GM12878 (cell line): ENCODE results near the gene AMN. TPM values are rescaled to one million over a fixed set of nuclear protein-coding genes. Genes with fewer than 3 reads are reported as not detected.
A peak's percentile ranks its signal among the peaks of the same experiment; 100 is the strongest.

Experiments used
- ATAC-seq: fragments of 200-7000 bp; cut with Tn5 transposase; 3 replicates; pipeline ENCODE4 v1.9.1; 2020; ENCODE audit warnings: mild to moderate bottlenecking, moderate library complexity
- BruUV-seq: library from RNA; stranded (reverse); fragments of 400-500 nt; replicated peaks from 2 replicates; lab custom pipeline; 2021; lab: Mats Ljungman, UMichigan
- CTCF ChIA-PET: fragments of 300-600 bp; sonication (Branson Sonifier 250); formaldehyde crosslinking; extraction: SDS; loops from one replicate; lab custom pipeline; 2021; ENCODE audit warnings: inconsistent platforms; lab: Yijun Ruan, JAX
- POLR2A ChIA-PET: fragments of 350-600 bp; formaldehyde crosslinking; extraction: SDS; loops from one replicate; lab custom pipeline; 2021; ENCODE audit warnings: inconsistent platforms; lab: Charles Lee
- RAD21 ChIA-PET: fragments of 300-600 bp; sonication (Branson Sonifier 250); formaldehyde crosslinking; loops from one replicate; lab custom pipeline; 2023; ENCODE audit warnings: antibody characterized with exemption; ENCODE audit not compliant: unreplicated experiment; lab: Charles Lee
- SMC1A ChIA-PET: fragments of 300-600 bp; sonication (Branson Sonifier 250); formaldehyde crosslinking; loops from one replicate; lab custom pipeline; 2023; ENCODE audit not compliant: unreplicated experiment, uncharacterized antibody; lab: Charles Lee
- DNase-seq: peaks from one replicate; pipeline ENCODE4 v3.0.0-alpha.2; 2011; ENCODE audit warnings: low read depth, low spot score
- FAIRE-seq: peaks from 3 replicates; lab custom pipeline; 2011; peaks lifted over from hg19 to GRCh38; lab: Jason Lieb, UNC
- H2AFZ ChIP-seq: 2 replicates; pipeline ENCODE4 v1.6.0; 2011; ENCODE audit warnings: low read depth, low read length, control low read depth; ENCODE audit not compliant: control insufficient read depth
- H3K27ac ChIP-seq: 2 replicates; pipeline ENCODE4 v1.5.1; 2011; ENCODE audit warnings: control low read depth; ENCODE audit not compliant: control insufficient read depth, insufficient read depth
- H3K27me3 ChIP-seq, 2 experiments: replicated peaks in 1 of 2; 2 replicates each; pipeline versions ENCODE4 v1.6.0 to v1.6.1; 2011; ENCODE audit warnings: low read length in 1 of 2; ENCODE audit not compliant: control insufficient read depth in 2 of 2, insufficient read depth in 2 of 2
- H3K36me3 ChIP-seq, 2 experiments: 2 replicates each; pipeline ENCODE4 v1.5.1; 2011; ENCODE audit warnings: low read length in 1 of 2; ENCODE audit not compliant: control insufficient read depth in 2 of 2, insufficient read depth in 2 of 2
- H3K4me1 ChIP-seq: 2 replicates; pipeline ENCODE4 v1.6.1; 2011; ENCODE audit warnings: mild to moderate bottlenecking, low read length, moderate library complexity, mixed read lengths; ENCODE audit not compliant: control insufficient read depth, insufficient read depth
- H3K4me2 ChIP-seq: 2 replicates; pipeline ENCODE4 v1.6.0; 2011; ENCODE audit warnings: control low read depth; ENCODE audit not compliant: control insufficient read depth, insufficient read depth
- H3K4me3 ChIP-seq: fragments of 200-600 bp; sonication (generic); 2 replicates; pipeline ENCODE4 v1.5.1; 2016
- H3K79me2 ChIP-seq: 2 replicates; pipeline ENCODE4 v1.6.0; 2011; ENCODE audit warnings: low read length; ENCODE audit not compliant: control insufficient read depth, insufficient read depth
- H3K9ac ChIP-seq: 2 replicates; pipeline ENCODE4 v1.8.0; 2011; ENCODE audit warnings: low read length, control low read depth, mixed read lengths; ENCODE audit not compliant: control insufficient read depth, insufficient read depth
- H3K9me3 ChIP-seq: replicated peaks from 3 replicates; pipeline ENCODE4 v1.5.1; 2011; ENCODE audit warnings: mild to moderate bottlenecking, low read length; ENCODE audit not compliant: control insufficient read depth, insufficient read depth
- H4K20me1 ChIP-seq: 2 replicates; pipeline ENCODE4 v1.6.0; 2011; ENCODE audit not compliant: control insufficient read depth, insufficient read depth
- E4F1 ChIP-seq: fragments of 450-650 bp; IDR thresholded peaks from 2 replicates; pipeline ENCODE4 v1.6.1; 2018; ENCODE audit warnings: borderline replicate concordance, mild to moderate bottlenecking; ENCODE audit not compliant: partially characterized antibody
- GABPA ChIP-seq: IDR thresholded peaks from 2 replicates; pipeline ENCODE4 v1.6.1; 2014; ENCODE audit warnings: antibody characterized with exemption, low read depth, mild to moderate bottlenecking, inconsistent platforms
- HDGF ChIP-seq: fragments of 450-650 bp; IDR thresholded peaks from 2 replicates; pipeline ENCODE4 v1.6.1; 2016; ENCODE audit warnings: antibody characterized with exemption
- IKZF1 ChIP-seq: fragments of 450-650 bp; conservative IDR thresholded peaks from 2 replicates; pipeline ENCODE4 v1.6.1; 2017; ENCODE audit warnings: antibody characterized with exemption, mild to moderate bottlenecking
- NR2F1 ChIP-seq: fragments of 450-650 bp; conservative IDR thresholded peaks from 2 replicates; pipeline ENCODE4 v1.6.1; 2017; ENCODE audit warnings: mild to moderate bottlenecking
- STAT3 ChIP-seq: IDR thresholded peaks from 2 replicates; pipeline ENCODE4 v1.6.1; 2011; ENCODE audit warnings: low read depth, low read length, improper control_type of control experiment
- SUPT20H ChIP-seq: IDR thresholded peaks from 2 replicates; pipeline ENCODE4 v1.6.1; 2011; ENCODE audit warnings: low read depth, mild to moderate bottlenecking, low read length, moderate library complexity, borderline replicate concordance; ENCODE audit not compliant: control insufficient read depth
- SUZ12 ChIP-seq: fragments of 200-600 bp; sonication (generic); IDR thresholded peaks from one replicate; pipeline ENCODE4 v1.6.1; 2018; ENCODE audit warnings: antibody characterized with exemption, mild to moderate bottlenecking; ENCODE audit not compliant: unreplicated experiment
- USF1 ChIP-seq: IDR thresholded peaks from 2 replicates; pipeline ENCODE4 v1.6.1; 2011; ENCODE audit warnings: borderline replicate concordance, low read depth, mild to moderate bottlenecking, moderate library complexity, mixed read lengths, low read length; ENCODE audit not compliant: insufficient read depth; ENCODE audit errors: extremely low read length
- ZNF384 ChIP-seq: IDR thresholded peaks from 2 replicates; pipeline ENCODE4 v1.6.1; 2012; ENCODE audit warnings: low read depth, mild to moderate bottlenecking, low read length, improper control_type of control experiment, borderline replicate concordance
- WGBS: methylation state at CpG from one replicate; pipeline ENCODE4 v1.1.6; 2016; ENCODE audit warnings: low lambda C conversion rate; ENCODE audit not compliant: insufficient replicate concordance, insufficient coverage; ENCODE audit errors: missing lambda C conversion rate; 5-methylcytosine and 5-hydroxymethylcytosine counted together
- in situ Hi-C: fragments of 300-500 bp; cut with MboI; formaldehyde crosslinking; loops from 9 replicates; pipeline ENCODE4 v1.14.3; 2018; ENCODE audit warnings: mixed read lengths
- intact Hi-C: fragments of 100-400 bp; cut with micrococcal nuclease; formaldehyde crosslinking; loops from one replicate; pipeline ENCODE4 v1.14.2; 2022; ENCODE audit not compliant: unreplicated experiment
- polyA plus RNA-seq, 11 experiments: library from polyadenylated mRNA; depleted of rRNA in 4 of 11; unstranded in 6 of 11; stranded (reverse) in 5 of 11; fragments of >200 nt; fragmentation: Nextera tagmentation in 4 of 11; fragmentation: Illumina TruSeq in 1 of 11; extraction: Ambion mirVana in 4 of 11; extraction: Trizol in 1 of 11; gene quantifications; 1 replicate in 1 of 11; 2 replicates in 10 of 11; pipeline versions ENCODE4 v1.2.1 to v1.2.3, GENCODE V29; 2011 to 2016; ENCODE audit warnings: inconsistent platforms in 2 of 11, missing spikeins in 2 of 11, low read depth in 1 of 11
- total RNA-seq, 4 experiments: library from RNA; depleted of rRNA in 3 of 4; stranded (reverse); fragments of >200 nt in 3 of 4; fragmentation: Illumina TruSeq in 1 of 4; extraction: Trizol in 1 of 4; gene quantifications; 2 replicates each; pipeline versions ENCODE4 v1.2.1 to v1.2.3, GENCODE V29; 2013 to 2021
- TF ChIP-seq, protein P1 (sequence below): IDR thresholded peaks from 2 replicates; pipeline ENCODE4 v1.6.1; 2012; ENCODE audit warnings: low read depth, low read length, improper control_type of control experiment

Gene AMN
- total and polyA plus RNA-seq, 10 of the 15 experiments (the other 5 are each of a cell fraction or from before 2014, with no cell fraction given), result 0.03 to 0.33 (median 0.11) TPM; not detected in 6

DNA sequence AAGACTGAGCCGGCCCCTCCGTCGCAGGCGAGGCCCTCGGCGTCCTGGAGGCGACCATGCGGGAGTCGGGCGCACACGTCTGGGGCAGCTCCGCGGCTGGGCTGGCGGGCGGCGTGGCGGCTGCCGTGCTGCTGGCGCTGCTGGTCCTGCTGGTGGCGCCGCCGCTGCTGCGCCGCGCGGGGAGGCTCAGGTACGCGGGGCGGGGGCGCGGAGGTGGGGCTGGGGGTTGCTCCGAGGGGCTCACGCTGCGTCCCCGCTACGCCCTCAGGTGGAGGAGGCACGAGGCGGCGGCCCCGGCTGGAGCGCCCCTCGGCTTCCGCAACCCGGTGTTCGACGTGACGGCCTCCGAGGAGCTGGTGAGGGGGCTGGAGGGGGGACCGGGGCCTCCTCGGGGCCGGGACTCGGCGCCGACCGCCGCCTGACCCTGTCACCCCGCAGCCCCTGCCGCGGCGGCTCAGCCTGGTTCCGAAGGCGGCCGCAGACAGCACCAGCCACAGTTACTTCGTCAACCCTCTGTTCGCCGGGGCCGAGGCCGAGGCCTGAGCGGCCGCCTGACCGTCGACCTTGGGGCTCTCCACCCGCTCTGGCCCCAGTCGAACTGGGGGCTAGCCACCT lies 7.8 kb downstream of the AMN start:
- peaks cover 7 to 10% of the 10 kb centered on the region in 2 experiments for H3K27me3 ChIP-seq
- H3K4me1 ChIP-seq, result peaks cover 24% of the 10 kb centered on the region
- no peak overlapping the region for H3K9ac ChIP-seq
- H3K9me3 ChIP-seq, result no peaks in the 10 kb centered on the region
- H4K20me1 ChIP-seq, result no peaks in the 10 kb centered on the region
- POLR2A ChIA-PET, result no interaction called here
- no peak for FAIRE-seq
- BruUV-seq, result no TSS peak
- RAD21 ChIA-PET, result interaction anchor here (1.4 kb wide), 1 partner anchor 237 kb away, joined by 3 read pairs; no protein-coding TSS in a partner anchor
- no peak overlapping the region; the same call in 1 of the 2 replicates for H3K4me2 ChIP-seq
- no peak overlapping the region for H3K27ac ChIP-seq
- peak; percentile 42 for TF ChIP-seq SUZ12
- TF ChIP-seq STAT3, result no peak
- TF ChIP-seq, all 136 proteins: peak for 1
- no peak for DNase-seq
- H3K4me3 ChIP-seq, result no peak overlapping the region
- 52% methylated on average over 51 of the region's 74 CpGs for WGBS
- in situ Hi-C loops (no loop called here), intact Hi-C loops (no loop called here)
- peaks cover 0 to 1% of the 10 kb centered on the region in 2 experiments; a peak in 1 of 4 replicates for H3K36me3 ChIP-seq
- CTCF ChIA-PET, result no interaction called here
- ATAC-seq, result peak; percentile 17
- H3K79me2 ChIP-seq, result no peaks in the 10 kb centered on the region
- SMC1A ChIA-PET, result no interaction called here
- H2AFZ ChIP-seq, result no peak overlapping the region

DNA sequence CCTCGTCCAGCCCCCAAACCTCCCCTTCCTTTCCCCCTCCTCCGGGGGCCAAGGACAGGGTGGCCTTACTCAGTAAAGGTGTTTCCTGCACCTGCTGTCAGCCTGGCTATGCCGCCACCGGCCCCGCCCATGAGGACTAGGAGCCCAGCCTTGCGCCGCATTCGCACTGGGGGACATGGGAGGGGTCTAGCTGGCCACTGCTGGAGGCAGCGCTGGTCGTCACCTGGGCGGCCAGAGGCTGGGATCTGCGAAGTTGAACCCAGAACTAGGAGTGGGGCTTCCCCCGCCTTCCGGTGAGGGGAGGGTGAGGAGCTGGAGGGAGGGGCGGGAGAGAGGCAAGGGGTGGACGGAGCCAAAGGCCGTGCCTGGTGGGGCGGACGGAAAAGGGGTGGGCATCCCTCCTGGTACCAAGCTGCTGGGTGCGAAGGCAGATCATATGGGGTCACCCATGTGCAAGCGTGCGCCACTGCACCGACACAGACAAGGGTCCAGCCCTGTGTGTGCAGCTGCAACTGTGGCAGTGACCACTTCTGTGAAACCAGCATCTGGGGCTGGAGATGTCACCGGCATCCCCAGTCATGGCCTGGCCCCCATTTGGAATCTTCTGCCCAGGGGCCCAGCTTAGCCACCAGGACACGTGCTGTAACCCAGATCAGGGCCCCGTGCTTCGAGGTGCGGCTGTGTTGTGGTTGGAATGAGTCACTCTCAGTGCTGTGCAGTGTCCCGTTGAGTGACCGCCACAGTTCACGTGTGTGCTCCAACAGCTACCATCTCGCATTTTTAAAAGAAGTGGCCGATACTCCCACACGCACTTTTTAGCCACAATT lies 8.5 kb downstream of the AMN start:
- Histone ChIP-seq H3K9ac (no peak overlapping the region), H3K27ac (no peak overlapping the region), H3K4me3 (no peak overlapping the region), H3K79me2 (no peaks in the 10 kb centered on the region), H3K36me3 (peaks cover 0 to 1% of the 10 kb centered on the region in 2 experiments; a peak in 1 of 4 replicates), H2AFZ (no peak overlapping the region), H3K9me3 (no peaks in the 10 kb centered on the region), H3K4me1 (peaks cover 24% of the 10 kb centered on the region), H3K27me3 (peaks cover 7 to 10% of the 10 kb centered on the region in 2 experiments), H3K4me2 (no peak overlapping the region), H4K20me1 (no peaks in the 10 kb centered on the region)
- no TSS peak for BruUV-seq
- SMC1A ChIA-PET, result no interaction called here
- intact Hi-C loops, result no loop called here
- POLR2A ChIA-PET, result no interaction called here
- RAD21 ChIA-PET, result interaction anchor here (1.4 kb wide), 1 partner anchor 237 kb away, joined by 3 read pairs; no protein-coding TSS in a partner anchor
- FAIRE-seq (no peak), ATAC-seq (peak; percentile 66), DNase-seq (no peak)
- in situ Hi-C loops, result no loop called here
- CTCF ChIA-PET, result no interaction called here
- 51% methylated on average over 29 of the region's 34 CpGs for WGBS
- TF ChIP-seq USF1 (peak; percentile 27), NR2F1 (peak; percentile 44), IKZF1 (peak; percentile 42; the same call in 1 of the 2 replicates), E4F1 (no peak), GABPA (no peak), HDGF (no peak), SUPT20H (no peak), ZNF384 (no peak)
- TF ChIP-seq, protein P1, sequence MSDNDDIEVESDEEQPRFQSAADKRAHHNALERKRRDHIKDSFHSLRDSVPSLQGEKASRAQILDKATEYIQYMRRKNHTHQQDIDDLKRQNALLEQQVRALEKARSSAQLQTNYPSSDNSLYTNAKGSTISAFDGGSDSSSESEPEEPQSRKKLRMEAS, result no peak
